ENCODE results near the gene PLSCR2. TPM values are rescaled to one million over a fixed set of nuclear protein-coding genes. Genes with fewer than 3 reads are reported as not detected.

The PLSCR2 gene
- total and polyA plus RNA-seq, 4 donors, result 0.25 TPM; not detected in 3

DNA sequence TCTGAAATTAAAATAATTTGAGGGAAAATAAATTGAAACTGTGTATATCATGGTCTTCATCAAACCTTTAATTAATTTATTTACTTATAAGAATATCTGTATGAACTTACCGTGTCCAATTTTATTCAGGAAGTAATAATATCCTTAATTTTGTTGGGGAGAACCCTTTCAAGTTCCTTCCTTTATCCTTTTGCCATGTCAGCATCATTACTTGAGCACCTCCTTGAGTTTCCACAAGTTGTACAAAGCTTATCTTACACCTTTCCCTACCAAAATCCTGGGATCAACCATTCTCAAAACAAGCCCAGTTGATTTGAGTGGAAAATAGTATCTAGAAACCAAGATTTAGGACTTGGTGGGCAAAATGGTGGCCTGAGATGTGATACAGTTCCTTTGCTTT, 37.3 kb downstream of the PLSCR2 start:
- DNase-seq (ENCODE audit: low spot score), result no peak
- Histone ChIP-seq H3K9me3 (ENCODE audit: control insufficient read depth in 4 of 4, low read length in 3 of 4) (no peaks in the 10 kb centered on the region), H3K36me3 (ENCODE audit: control insufficient read depth in 4 of 4, insufficient read depth in 3 of 4, low read depth in 1 of 4, low read length in 3 of 4) (no peaks in the 10 kb centered on the region), H3K4me1 (ENCODE audit: control insufficient read depth in 4 of 4, insufficient read depth in 4 of 4, low read length in 3 of 4) (no peaks in the 10 kb centered on the region), H3K27me3 (ENCODE audit: control insufficient read depth in 4 of 4, insufficient read depth in 4 of 4, low read length in 3 of 4) (no peaks in the 10 kb centered on the region), H3K27ac (ENCODE audit: low read depth in 1 of 2, low read length in 2 of 2) (no peak overlapping the region), H3K4me3 (ENCODE audit: low read depth in 1 of 3, low read length in 3 of 3) (no peak overlapping the region), H3K9ac (ENCODE audit: low read depth in 1 of 2, low read length in 2 of 2) (no peak overlapping the region)
- WGBS, result 64% methylated on average over 1 of the region's 1 CpG
- no peak for TF ChIP-seq HNF4A (conservative IDR thresholded peaks at IDR 0.05)
- no peak for TF ChIP-seq FOXA1 (IDR thresholded peaks at IDR 0.05)
- TF ChIP-seq, protein P1, sequence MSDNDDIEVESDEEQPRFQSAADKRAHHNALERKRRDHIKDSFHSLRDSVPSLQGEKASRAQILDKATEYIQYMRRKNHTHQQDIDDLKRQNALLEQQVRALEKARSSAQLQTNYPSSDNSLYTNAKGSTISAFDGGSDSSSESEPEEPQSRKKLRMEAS (IDR thresholded peaks at IDR 0.05), result no peak
- TF ChIP-seq JUND (IDR thresholded peaks at IDR 0.05), result no peak
- TF ChIP-seq, protein P2, sequence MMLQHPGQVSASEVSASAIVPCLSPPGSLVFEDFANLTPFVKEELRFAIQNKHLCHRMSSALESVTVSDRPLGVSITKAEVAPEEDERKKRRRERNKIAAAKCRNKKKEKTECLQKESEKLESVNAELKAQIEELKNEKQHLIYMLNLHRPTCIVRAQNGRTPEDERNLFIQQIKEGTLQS (IDR thresholded peaks at IDR 0.05), result no peak
- TF ChIP-seq, protein P3, sequence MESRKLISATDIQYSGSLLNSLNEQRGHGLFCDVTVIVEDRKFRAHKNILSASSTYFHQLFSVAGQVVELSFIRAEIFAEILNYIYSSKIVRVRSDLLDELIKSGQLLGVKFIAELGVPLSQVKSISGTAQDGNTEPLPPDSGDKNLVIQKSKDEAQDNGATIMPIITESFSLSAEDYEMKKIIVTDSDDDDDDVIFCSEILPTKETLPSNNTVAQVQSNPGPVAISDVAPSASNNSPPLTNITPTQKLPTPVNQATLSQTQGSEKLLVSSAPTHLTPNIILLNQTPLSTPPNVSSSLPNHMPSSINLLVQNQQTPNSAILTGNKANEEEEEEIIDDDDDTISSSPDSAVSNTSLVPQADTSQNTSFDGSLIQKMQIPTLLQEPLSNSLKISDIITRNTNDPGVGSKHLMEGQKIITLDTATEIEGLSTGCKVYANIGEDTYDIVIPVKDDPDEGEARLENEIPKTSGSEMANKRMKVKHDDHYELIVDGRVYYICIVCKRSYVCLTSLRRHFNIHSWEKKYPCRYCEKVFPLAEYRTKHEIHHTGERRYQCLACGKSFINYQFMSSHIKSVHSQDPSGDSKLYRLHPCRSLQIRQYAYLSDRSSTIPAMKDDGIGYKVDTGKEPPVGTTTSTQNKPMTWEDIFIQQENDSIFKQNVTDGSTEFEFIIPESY (IDR thresholded peaks at IDR 0.05), result no peak
- no peak for TF ChIP-seq HNF4G (IDR thresholded peaks at IDR 0.05)
- TF ChIP-seq, protein P4, sequence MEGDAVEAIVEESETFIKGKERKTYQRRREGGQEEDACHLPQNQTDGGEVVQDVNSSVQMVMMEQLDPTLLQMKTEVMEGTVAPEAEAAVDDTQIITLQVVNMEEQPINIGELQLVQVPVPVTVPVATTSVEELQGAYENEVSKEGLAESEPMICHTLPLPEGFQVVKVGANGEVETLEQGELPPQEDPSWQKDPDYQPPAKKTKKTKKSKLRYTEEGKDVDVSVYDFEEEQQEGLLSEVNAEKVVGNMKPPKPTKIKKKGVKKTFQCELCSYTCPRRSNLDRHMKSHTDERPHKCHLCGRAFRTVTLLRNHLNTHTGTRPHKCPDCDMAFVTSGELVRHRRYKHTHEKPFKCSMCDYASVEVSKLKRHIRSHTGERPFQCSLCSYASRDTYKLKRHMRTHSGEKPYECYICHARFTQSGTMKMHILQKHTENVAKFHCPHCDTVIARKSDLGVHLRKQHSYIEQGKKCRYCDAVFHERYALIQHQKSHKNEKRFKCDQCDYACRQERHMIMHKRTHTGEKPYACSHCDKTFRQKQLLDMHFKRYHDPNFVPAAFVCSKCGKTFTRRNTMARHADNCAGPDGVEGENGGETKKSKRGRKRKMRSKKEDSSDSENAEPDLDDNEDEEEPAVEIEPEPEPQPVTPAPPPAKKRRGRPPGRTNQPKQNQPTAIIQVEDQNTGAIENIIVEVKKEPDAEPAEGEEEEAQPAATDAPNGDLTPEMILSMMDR (IDR thresholded peaks at IDR 0.05; ENCODE audit: low read depth, low read length, missing input control), result no peak
- TF ChIP-seq, protein P5, sequence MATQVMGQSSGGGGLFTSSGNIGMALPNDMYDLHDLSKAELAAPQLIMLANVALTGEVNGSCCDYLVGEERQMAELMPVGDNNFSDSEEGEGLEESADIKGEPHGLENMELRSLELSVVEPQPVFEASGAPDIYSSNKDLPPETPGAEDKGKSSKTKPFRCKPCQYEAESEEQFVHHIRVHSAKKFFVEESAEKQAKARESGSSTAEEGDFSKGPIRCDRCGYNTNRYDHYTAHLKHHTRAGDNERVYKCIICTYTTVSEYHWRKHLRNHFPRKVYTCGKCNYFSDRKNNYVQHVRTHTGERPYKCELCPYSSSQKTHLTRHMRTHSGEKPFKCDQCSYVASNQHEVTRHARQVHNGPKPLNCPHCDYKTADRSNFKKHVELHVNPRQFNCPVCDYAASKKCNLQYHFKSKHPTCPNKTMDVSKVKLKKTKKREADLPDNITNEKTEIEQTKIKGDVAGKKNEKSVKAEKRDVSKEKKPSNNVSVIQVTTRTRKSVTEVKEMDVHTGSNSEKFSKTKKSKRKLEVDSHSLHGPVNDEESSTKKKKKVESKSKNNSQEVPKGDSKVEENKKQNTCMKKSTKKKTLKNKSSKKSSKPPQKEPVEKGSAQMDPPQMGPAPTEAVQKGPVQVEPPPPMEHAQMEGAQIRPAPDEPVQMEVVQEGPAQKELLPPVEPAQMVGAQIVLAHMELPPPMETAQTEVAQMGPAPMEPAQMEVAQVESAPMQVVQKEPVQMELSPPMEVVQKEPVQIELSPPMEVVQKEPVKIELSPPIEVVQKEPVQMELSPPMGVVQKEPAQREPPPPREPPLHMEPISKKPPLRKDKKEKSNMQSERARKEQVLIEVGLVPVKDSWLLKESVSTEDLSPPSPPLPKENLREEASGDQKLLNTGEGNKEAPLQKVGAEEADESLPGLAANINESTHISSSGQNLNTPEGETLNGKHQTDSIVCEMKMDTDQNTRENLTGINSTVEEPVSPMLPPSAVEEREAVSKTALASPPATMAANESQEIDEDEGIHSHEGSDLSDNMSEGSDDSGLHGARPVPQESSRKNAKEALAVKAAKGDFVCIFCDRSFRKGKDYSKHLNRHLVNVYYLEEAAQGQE (IDR thresholded peaks at IDR 0.05), result no peak
- no peak for TF ChIP-seq FOXA2 (IDR thresholded peaks at IDR 0.05)
- no peak for TF ChIP-seq SP1 (IDR thresholded peaks at IDR 0.05)
- TF ChIP-seq YY1 (IDR thresholded peaks at IDR 0.05), result no peak
- no peak for TF ChIP-seq EGR1 (IDR thresholded peaks at IDR 0.05; ENCODE audit: low read depth in 2 of 2)
- no peak for TF ChIP-seq TAF1 (conservative IDR thresholded peaks at IDR 0.05)

DNA sequence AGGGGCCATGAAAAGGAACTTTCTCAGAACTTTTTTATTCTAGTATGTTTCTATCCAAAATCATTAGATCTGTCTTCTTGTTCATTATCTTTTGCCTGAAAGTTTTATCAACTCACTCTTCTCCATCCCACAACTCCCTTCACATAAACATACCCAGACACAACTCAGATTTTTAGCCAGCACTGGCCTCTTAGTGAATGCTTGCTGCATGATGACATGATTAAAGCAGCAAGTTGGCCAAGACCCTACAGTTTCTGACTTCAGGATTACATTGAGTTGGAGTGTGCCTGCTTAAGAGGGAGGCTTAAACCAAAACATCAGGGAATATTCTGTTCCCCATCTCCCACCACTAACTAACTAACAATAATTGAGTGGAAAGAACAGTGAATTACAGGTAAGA, 38.1 kb downstream of the PLSCR2 start:
- Histone ChIP-seq H3K27me3 (ENCODE audit: control insufficient read depth in 4 of 4, insufficient read depth in 4 of 4, low read length in 3 of 4) (no peaks in the 10 kb centered on the region), H3K9ac (ENCODE audit: low read depth in 1 of 2, low read length in 2 of 2) (no peak overlapping the region), H3K9me3 (ENCODE audit: control insufficient read depth in 4 of 4, low read length in 3 of 4) (no peaks in the 10 kb centered on the region), H3K4me3 (ENCODE audit: low read depth in 1 of 3, low read length in 3 of 3) (no peak overlapping the region), H3K36me3 (ENCODE audit: control insufficient read depth in 4 of 4, insufficient read depth in 3 of 4, low read depth in 1 of 4, low read length in 3 of 4) (no peaks in the 10 kb centered on the region), H3K4me1 (ENCODE audit: control insufficient read depth in 4 of 4, insufficient read depth in 4 of 4, low read length in 3 of 4) (no peaks in the 10 kb centered on the region), H3K27ac (ENCODE audit: low read depth in 1 of 2, low read length in 2 of 2) (no peak overlapping the region)
- no peak for DNase-seq (ENCODE audit: low spot score)
- TF ChIP-seq, protein P5 (IDR thresholded peaks at IDR 0.05), result no peak
- no peak for TF ChIP-seq TAF1 (conservative IDR thresholded peaks at IDR 0.05)

All from liver (tissue), 9 donors.